Measurements from ENCODE around the gene HEXA.

The HEXA gene

DNA sequence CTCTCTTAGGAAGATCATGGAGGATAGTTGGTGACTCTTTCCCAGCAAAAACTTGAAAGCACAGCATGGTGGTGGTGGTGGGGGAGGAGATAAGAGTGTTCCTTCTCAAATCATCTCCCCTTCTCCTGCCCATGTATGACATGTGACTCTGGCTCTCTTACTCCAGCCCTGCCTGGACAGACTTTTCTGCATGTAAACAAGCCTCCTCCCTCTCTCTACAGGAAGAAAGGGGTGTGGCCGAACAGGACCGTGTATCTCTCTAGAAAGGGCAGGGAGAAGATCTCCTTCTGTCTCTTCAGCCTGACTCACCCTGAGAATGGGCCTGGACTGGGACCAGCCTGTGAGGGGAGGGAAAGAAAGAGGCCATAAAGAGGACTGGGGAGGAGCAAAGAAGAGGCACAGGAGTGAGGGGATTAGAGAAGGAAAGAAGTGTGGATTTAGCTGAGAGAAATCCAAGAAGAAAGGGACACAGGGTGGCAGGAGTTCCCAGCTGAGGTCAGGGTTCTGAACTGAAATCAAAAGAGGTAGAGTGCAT, 57.3 kb downstream of the HEXA start:
- H3K36me3 Mint-ChIP-seq (ENCODE audit: low read depth): peaks cover 2% of the 10 kb centered on the region
- peaks cover 2% of the 10 kb centered on the region for H3K9me3 Mint-ChIP-seq
- peak overlapping the region; percentile 70 for H3K4me3 Mint-ChIP-seq
- H3K27ac Mint-ChIP-seq: no peak overlapping the region
- no peak for DNase-seq
- H3K4me1 Mint-ChIP-seq: peaks cover 16% of the 10 kb centered on the region
- H3K27me3 Mint-ChIP-seq (ENCODE audit: low read depth, poor library complexity): peaks cover 57% of the 10 kb centered on the region
- TF ChIP-seq, protein P1, sequence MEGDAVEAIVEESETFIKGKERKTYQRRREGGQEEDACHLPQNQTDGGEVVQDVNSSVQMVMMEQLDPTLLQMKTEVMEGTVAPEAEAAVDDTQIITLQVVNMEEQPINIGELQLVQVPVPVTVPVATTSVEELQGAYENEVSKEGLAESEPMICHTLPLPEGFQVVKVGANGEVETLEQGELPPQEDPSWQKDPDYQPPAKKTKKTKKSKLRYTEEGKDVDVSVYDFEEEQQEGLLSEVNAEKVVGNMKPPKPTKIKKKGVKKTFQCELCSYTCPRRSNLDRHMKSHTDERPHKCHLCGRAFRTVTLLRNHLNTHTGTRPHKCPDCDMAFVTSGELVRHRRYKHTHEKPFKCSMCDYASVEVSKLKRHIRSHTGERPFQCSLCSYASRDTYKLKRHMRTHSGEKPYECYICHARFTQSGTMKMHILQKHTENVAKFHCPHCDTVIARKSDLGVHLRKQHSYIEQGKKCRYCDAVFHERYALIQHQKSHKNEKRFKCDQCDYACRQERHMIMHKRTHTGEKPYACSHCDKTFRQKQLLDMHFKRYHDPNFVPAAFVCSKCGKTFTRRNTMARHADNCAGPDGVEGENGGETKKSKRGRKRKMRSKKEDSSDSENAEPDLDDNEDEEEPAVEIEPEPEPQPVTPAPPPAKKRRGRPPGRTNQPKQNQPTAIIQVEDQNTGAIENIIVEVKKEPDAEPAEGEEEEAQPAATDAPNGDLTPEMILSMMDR (IDR thresholded peaks at IDR 0.05): no peak

DNA sequence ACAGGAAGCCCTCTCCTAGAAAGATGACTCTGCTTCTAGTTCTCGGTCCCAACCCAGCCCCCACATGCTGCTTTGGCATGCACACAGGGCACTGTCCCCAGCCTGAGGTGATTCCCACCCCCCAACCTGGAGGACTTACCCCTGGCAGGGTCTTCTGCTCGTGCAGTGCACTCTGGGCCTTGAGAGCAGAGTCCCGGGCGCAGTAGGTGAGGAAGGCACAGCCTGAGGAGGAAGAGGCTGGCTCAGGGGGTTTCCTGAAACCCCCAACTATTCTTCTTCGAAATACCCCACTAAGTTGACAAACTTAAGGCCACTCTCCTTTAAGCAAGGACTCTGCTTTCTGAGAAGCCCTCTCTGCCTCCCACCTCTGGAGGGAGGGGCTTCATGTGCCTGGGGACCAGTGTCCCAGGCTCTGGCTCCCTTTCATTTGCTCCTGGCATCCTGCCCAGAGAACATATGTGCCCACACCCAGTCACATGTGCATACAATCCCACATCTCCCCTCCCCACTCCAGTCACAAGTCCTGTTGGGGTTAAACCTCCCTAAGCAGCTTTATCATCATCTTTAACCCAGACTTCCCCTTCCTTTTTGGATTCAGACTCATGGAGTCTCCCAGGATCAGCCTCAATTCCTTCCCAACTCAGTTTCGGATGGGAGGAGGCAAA, 60.0 kb downstream of the HEXA start:
- Mint-ChIP-seq H3K9me3 (no peaks in the 10 kb centered on the region), H3K36me3 (ENCODE audit: low read depth) (no peaks in the 10 kb centered on the region), H3K4me1 (peaks cover 13% of the 10 kb centered on the region), H3K27ac (no peak overlapping the region), H3K4me3 (no peak overlapping the region), H3K27me3 (ENCODE audit: low read depth, poor library complexity) (peaks cover 76% of the 10 kb centered on the region)
- no peak for DNase-seq
- TF ChIP-seq, protein P1 (IDR thresholded peaks at IDR 0.05): no peak

- Mint-ChIP-seq H3K9me3 (no peaks in the 10 kb centered on the region), H3K27ac (no peak overlapping the region), H3K4me3 (no peak overlapping the region), H3K27me3 (ENCODE audit: low read depth, poor library complexity) (peaks cover 79% of the 10 kb centered on the region), H3K4me1 (peaks cover under 1% of the 10 kb centered on the region), H3K36me3 (ENCODE audit: low read depth) (no peaks in the 10 kb centered on the region)
- DNase-seq: no peak
- TF ChIP-seq, protein P1 (IDR thresholded peaks at IDR 0.05): no peak
These were observed 61.9 kb downstream of the HEXA start for GRCh38 chr15:72313881-72314280.

- TF ChIP-seq, protein P1 (IDR thresholded peaks at IDR 0.05): no peak
- H3K27ac Mint-ChIP-seq: no peak overlapping the region
- no peaks in the 10 kb centered on the region for H3K9me3 Mint-ChIP-seq
- no peak for DNase-seq
- H3K27me3 Mint-ChIP-seq (ENCODE audit: low read depth, poor library complexity): peaks cover 78% of the 10 kb centered on the region
- no peak overlapping the region for H3K4me3 Mint-ChIP-seq
- no peaks in the 10 kb centered on the region for H3K36me3 Mint-ChIP-seq (ENCODE audit: low read depth)
- H3K4me1 Mint-ChIP-seq: no peaks in the 10 kb centered on the region
These were observed 62.4 kb downstream of the HEXA start for GRCh38 chr15:72313448-72313840.

DNA sequence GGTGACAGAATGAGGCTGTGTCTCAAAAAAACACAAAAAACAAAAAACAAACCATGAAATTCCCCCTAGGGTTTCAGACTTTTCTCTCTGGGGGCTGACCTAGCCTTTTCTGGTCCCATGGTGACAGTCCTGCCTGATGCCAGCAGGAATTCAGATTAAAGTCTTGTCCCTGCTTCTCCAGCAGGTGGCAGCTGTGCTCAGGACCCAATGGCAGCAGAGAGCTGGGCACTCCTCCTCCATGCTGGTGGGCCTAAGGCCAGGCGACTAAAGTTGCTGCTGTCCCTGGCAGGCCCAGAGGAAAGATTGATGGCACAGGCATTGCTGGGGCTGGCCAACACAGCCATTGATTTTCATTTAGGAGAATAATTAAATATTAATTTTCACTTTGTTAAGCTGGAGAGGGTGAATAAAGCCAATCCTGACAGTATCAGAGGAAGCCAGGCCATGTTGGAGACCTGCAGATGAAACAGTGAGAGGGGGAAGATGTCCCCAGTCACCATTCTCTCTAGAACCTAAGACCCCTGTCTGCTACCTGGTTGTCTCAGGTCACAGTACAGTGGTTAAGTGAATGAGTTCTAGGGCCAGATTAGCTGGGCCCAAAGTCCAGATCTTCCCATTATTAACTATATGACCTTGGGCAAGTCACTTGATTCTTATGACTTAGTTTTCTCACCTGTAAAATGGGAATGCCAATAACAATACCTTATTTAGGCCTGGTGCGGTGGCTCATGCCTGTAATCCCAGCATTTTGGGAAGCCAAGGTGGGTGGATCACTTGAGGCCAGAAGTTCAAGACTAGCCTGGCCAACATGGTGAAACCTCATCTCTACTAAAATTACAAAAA, 63.0 kb downstream of the HEXA start:
- Mint-ChIP-seq H3K4me3 (no peak overlapping the region), H3K9me3 (no peaks in the 10 kb centered on the region), H3K27ac (no peak overlapping the region), H3K27me3 (ENCODE audit: low read depth, poor library complexity) (peaks cover 78% of the 10 kb centered on the region), H3K36me3 (ENCODE audit: low read depth) (no peaks in the 10 kb centered on the region), H3K4me1 (no peaks in the 10 kb centered on the region)
- TF ChIP-seq, protein P1 (IDR thresholded peaks at IDR 0.05): peak; percentile 74
- peak; percentile 72 for DNase-seq
